HG02610 (cell line): ENCODE data around the gene TESK2.
"Not testable (repeated sequence)": the region's sequence is repeated elsewhere in the genome, so short reads cannot be mapped to it uniquely, and the experiment has no call there.

Experiments
- ATAC-seq: cut with Tn5 transposase; IDR thresholded peaks from one replicate; pipeline ENCODE4 v1.9.1; 2021; ENCODE audit warnings: mild to moderate bottlenecking, moderate library complexity; ENCODE audit not compliant: unreplicated experiment

The TESK2 gene, protein sequence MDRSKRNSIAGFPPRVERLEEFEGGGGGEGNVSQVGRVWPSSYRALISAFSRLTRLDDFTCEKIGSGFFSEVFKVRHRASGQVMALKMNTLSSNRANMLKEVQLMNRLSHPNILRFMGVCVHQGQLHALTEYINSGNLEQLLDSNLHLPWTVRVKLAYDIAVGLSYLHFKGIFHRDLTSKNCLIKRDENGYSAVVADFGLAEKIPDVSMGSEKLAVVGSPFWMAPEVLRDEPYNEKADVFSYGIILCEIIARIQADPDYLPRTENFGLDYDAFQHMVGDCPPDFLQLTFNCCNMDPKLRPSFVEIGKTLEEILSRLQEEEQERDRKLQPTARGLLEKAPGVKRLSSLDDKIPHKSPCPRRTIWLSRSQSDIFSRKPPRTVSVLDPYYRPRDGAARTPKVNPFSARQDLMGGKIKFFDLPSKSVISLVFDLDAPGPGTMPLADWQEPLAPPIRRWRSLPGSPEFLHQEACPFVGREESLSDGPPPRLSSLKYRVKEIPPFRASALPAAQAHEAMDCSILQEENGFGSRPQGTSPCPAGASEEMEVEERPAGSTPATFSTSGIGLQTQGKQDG

GRCh38 chr1:45490626-45491486, at the start of gene TESK2:
Gene TESK2, minus strand, starts transcription at chr1:45491163. Its CDS starts 33,378 bp downstream, at chr1:45457785.
- ATAC-seq, result peak; percentile 86

GRCh38 chr1:45536886-45537285, 45.9 kb upstream of the TESK2 start:
- ATAC-seq, result no peak

DNA sequence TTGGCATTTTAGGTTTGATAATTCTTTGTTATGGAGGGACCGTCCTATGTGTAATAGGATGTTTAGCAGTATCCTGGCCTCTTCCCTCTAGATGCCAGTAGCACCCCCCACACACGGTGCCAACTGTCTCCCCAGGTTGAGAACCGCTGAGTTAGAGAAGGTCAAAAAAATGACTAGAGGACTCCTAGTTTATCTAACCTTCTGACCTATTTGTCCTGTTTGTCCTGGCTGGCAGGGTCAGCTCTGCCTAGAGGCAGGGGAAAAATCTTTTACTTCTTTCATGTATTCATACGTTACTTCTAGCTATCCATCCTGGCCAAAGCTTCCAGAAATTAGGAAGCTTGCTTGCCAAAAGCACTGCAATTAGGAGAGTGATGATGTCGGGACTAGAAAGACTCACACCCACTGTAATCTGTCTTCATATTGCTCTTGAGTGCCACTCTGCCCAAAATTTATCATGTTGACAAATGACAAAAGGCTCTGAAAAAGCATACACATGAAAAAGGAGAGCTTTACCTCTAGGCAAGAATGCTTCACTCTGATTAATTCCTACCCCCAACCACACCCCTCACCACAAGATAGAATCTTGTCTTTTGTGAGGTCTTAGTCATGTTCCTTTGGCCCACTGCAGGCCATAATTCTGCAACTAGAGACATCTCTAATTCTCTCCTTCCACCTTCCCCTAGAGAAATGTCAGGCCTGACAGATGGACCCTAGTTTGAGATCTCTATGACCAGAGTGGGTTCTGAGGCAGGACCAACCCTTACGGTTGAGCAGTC, 45.2 kb upstream of the TESK2 start:
- ATAC-seq, result no peak

GRCh38 chr1:45531873-45532272, 40.9 kb upstream of the TESK2 start:
- no peak for ATAC-seq

DNA sequence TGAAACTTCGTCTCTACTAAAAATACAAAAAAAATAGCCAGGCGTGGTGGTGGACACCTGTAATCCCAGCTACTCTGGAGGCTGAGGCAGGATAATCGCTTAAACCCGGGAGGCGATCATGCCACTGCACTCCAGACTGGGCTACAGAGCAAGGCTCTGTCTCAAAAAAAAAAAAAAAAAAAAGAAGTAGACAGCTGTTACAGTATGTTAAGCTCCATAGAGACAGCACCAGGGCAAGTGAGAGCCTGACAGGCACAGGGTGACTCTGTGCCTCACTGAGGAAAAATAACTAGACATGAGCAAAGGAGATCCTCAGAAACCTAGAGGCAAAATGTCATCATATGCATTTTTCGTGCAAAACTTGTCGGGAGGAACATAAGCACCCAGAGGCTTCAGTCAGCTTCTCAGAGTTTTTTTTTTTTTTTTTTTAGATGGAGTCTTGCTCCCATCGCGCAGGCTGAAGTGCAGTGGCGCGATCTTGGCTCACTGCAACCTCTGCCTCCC, 39.7 kb upstream of the TESK2 start:
- ATAC-seq, result no peak

DNA sequence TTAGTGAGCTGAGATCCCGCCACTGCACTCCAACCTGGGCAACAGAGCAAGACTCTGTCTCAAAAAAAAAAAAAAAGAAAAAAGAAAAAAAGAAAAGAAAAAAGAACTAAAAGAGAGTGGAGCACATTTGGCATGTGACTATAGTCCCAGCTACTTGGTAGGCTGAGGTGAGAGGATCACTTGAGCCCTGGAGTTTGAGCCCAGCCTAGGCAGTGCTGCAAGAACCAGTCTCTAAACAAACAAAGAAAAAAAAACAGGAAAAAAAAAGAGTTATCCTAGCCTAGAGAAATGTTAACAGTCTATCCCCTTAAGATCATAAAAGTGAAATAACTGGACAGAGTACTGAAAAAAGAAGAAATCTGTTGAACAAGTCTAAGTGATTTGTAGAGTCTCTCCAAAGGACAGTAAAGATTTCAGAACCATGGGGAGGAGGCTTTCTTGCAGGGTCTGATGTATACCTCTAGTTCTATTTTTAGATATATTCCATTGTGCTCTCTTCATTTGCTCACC, 35.2 kb upstream of the TESK2 start:
- ATAC-seq, result no peak

GRCh38 chr1:45523975-45524374, 33.0 kb upstream of the TESK2 start:
- not testable (repeated sequence) for ATAC-seq

DNA sequence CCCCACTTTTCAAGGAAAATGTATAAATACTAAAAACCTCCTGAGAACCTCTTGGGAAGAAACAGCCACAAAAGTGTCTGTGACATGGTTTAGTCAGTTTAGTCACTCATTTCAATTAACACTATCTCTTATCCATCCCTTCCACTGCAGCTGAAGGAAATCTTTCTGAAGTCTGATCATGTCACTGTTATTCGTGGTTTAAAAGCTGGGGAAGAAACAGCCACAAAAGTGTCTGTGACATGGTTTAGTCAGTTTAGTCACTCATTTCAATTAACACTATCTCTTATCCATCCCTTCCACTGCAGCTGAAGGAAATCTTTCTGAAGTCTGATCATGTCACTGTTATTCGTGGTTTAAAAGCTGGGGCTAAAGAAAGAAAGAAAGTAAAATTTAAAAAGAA, 32.6 kb upstream of the TESK2 start:
- not testable (repeated sequence) for ATAC-seq

- no peak for ATAC-seq
Observed at GRCh38 chr1:45522324-45523104, 31.6 kb upstream of the TESK2 start.

- ATAC-seq, result peak; percentile 77
Observed at GRCh38 chr1:45521413-45522323, 30.7 kb upstream of the TESK2 start, which contains the start of gene PRDX1. Gene PRDX1, minus strand, starts transcription at chr1:45521884. Its CDS starts 2,841 bp downstream, at chr1:45519043.

DNA sequence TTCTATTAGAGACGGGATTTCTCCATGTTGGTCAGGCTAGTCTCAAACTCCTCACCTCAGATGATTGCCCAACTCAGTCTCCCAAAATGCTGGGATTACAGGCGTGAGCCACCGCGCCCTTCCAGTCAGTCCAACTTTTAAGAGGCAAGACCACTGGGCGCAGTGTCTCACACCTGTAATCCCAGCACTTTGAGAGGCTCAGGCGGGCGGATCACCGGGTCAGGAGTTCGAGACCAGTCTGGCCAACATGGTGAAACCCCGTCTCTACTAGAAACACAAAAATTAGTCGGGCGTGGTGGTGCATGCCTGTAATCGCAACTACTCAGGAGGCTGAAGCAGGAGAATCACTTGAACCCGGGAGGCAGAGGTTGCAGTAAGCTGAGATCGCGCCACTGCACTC, 28.8 kb upstream of the TESK2 start:
- ATAC-seq, result not testable (repeated sequence)

- ATAC-seq, result no peak
Observed at GRCh38 chr1:45518910-45519309, 27.9 kb upstream of the TESK2 start.

- not testable (repeated sequence) for ATAC-seq
Observed at GRCh38 chr1:45518366-45518765, 27.4 kb upstream of the TESK2 start.

- ATAC-seq, result no peak
Observed at GRCh38 chr1:45516465-45516864, 25.5 kb upstream of the TESK2 start.

DNA sequence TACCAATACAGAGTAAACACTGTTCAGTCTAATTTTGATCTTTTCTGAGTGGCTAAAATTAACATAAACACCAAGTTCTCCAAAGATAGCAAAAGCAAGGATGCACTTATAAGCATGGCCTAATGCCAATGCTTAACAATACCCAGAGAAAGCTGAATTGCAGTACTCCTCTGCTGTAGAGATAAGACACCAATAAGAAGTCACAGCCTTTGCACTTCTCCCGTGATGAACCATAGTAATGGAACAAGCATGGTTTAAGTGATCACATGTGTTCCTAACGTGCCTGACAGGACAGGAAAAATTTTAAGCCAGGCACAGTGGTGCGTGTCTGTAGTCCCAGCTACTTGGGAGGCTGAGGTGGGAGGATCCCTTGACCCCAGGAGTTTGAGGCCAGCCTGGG, 25.1 kb upstream of the TESK2 start:
- no peak for ATAC-seq

GRCh38 chr1:45513532-45514260, 22.7 kb upstream of the TESK2 start:
- ATAC-seq, result not testable (repeated sequence)

DNA sequence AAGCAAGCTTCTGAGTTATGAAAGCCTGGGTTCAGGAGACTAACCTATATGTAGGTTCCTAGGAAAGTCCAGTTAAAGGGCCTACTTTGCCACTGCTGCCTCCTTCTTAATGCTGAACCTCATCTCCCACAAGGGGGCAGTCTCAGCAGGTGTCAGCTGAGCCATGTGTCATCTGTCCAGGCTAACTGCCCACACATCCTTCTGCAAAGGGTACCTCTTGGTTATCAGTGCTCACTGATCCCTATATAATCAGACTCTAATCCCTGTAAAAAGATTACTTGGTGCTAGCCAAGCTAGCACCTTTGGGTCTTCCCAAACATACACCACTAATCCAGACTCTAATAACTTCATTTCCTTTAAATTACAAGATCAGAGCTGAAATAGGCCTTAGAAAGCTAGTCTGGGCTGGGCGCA, 21.7 kb upstream of the TESK2 start:
- ATAC-seq, result no peak
